Activated gamma-delta T cell treated with Interleukin-2 at 50 U/mL for 16 hours (primary cell): ENCODE data around the gene UBC.
A peak's percentile ranks its signal among the peaks of the same experiment; 100 is the strongest.
"Not testable (repeated sequence)": the region's sequence is repeated elsewhere in the genome, so short reads cannot be mapped to it uniquely, and the experiment has no call there.

Source experiments
- DNase-seq: peaks from one replicate; pipeline ENCODE4 v3.0.0-alpha.2; 2020

UBC gene

DNA sequence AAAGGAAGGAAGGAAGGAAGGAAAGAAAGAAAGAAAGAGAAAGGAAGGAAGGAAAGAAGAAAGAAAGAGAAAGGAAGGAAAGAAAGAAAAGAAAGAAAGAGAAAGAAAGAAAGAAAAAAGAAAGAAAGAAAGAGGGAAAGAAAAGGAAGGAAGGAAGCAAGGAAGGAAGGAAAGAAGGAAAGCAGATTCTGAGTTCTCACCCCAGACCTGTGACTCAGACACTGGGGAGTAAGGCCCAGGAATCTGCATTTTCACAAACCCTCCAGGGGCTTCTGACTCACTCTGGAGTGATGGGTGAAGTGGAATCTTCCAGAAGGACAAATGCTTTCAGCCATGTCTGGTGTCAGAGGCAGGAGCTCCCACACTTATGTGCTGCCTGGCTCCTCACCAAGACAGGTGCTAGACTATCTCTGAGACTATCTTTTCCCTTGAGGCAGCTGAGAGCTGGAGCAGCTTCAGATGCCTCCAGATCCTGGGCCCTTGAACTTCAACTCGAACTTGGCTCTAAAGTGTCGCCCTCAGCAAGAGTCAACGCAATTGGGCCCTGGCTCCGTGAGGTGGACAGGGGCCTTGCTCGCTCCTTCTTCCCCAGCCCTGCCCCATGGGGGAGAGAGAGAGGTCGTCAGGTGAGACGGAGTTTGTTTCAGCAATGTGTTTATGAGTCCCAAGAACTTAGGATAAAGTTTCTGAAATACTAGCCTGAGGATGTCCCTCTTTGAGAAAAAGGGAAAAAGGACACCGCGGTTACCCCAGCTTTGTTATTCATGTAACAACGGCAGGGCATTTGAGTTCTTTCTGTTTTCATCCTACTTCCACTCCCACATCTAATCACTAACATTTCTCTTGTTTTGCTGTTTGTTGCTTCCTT, 31.0 kb downstream of the UBC start:
- DNase-seq: no peak

DNA sequence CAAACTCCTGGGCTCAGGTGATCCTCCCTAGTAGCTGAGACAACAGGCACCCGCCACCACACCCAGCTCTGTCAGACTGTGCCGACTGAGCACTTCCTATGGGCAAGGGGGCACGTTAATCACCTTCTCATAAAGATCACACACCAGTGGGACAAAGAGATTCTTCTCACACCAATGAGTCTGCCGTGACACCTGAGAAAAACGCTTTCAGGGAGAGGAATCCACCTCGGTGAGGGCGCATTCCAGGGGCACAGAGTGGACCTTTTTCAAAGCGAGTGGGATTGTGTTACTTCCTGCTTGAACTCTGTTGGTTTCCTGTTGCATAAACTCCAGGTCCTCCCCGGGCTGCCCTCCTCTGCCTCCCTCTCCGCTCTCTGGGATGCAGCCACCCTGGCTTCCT, 33.3 kb downstream of the UBC start:
- DNase-seq: no peak

DNA sequence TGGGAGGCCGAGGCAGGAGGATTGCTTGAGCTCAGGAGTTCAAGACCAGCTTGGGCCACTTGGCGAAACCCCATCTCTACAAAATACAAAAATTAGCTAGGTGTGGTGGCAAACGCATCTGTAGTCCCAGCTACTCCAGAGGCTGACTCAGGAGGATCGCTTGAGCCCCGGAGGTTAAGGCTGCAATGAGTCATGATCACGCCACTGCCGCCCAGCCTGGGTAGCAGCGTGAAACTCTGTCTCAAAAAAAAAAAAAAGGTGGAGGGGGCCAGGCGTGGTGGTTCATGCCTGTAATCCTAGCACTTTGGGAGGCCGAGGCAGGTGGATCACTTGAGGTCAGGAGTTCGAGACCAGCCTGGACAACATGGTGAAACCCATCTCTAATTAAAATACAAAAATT, 34.1 kb downstream of the UBC start:
- not testable (repeated sequence) for DNase-seq

DNA sequence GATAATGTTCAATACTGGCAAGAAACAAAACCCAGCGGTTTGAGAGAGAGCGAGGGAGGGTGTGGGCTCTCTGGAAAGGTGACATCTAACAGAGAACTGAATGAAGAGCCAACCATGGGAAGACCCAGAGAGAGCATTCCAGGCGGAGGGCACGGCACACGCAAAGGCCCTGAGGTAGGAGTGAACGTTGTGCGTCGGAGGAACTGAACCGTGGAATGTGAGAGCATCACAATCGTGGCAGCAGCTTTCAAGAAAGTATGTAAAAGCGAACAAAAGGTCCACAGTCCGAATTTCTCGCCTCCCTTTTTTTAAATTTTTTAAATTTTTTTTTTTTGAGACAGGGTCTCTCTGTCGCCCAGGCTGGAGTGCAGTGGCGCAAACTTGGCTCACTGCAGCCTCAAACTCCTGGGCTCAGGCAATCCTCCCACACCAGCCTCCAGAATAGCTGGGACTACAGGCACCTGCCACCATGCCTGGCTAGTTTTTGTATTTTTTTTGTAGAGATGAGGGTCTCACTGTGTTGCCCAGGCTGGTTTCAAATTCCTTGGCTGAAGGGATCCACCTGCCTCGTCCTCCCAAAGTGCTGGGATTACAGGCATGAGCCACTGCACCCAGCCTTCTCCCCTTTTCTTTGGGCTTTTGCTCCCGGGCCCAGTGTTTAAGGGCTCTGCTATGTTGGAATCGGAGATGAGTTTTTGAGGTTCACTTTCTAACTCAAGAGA, 35.5 kb downstream of the UBC start:
- DNase-seq: no peak

DNA sequence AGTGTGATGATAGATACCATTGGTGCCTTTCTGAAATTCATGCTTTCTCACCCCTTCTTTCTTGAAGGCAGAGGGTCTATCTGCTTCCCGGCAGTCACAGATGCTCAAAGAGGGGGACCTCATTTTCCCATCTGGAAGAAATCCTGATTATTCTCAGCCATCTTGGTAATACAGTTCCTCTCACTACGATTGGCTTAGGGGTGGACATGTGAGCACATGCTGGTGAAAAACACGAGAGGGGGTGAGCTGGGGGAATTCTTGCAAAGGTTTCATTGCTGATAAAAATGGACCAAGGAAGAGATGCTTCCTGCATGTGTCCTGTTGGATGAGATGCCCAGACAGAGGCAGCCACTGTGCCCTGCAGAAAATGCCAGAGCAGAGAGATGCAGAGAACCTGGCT, 37.0 kb downstream of the UBC start:
- no peak for DNase-seq

DNA sequence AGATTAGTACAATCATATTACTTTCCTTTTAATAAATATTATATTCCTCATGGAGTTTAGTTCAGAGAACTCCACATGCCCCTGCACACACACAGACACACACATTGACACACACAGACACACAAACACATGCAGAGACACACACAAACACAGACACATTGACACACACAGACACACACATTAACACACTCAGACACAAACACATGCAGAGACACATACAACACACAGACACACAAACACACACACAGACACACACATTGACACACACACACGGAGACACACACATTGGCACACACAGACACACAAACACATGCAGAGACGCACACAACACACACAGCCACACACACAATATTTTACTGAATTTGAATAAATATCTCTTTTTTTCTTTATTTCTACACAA, 38.3 kb downstream of the UBC start:
- DNase-seq: no peak

DNA sequence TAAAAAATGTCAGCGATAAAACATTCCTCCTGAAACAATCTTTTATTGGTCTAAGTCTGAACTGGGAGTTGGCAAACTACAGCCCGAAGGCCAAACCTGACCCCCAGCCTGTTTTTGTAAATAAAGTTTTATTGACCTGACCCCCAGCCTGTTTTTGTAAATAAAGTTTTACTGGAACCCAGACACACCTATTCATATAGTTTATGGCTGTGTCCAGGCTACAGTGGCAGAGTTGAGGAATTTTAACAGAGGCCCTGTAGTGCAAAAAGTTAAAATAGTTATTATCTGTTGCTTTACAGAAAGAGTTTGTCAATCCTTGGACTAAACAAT, 38.7 kb downstream of the UBC start:
- no peak for DNase-seq

DNA sequence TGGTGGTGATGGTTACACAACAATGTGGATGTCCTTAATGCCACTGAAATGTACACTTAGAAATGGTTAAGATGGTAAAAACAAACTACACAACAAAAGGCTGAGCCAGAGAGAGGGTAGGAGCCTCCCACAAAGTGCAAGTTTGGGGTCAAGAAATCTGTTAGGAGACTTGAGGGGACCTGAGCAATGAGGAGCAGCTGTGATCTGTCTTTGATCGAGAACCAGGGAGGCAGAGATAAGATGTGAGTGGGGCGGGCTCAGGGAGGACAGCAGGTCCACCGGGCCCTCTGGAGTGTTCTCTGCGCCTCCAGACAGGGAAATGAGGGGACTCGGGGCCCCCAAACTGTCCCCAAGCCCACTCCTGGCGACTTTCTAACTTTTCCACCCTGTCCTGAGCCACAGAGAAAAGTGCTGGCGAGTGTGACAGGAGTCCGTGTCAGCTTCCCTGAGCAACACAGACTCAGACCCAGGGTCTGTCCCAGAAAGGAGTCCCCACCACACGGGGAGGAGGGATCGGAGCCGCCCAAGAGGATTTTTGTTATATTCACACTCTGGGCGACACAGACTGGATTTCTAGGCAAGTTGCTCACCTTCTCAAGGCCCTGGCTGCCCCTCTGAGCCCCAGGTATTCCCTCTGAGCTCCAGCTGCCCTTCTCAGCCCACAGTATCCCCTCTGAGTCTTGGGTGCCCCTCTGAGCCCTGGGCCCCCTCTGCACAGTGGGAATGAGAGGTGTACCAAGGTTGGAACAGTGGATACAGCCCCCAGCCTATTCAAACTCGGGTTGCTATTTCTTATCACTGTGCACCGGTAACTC, 39.3 kb downstream of the UBC start:
- DNase-seq: no peak

DNA sequence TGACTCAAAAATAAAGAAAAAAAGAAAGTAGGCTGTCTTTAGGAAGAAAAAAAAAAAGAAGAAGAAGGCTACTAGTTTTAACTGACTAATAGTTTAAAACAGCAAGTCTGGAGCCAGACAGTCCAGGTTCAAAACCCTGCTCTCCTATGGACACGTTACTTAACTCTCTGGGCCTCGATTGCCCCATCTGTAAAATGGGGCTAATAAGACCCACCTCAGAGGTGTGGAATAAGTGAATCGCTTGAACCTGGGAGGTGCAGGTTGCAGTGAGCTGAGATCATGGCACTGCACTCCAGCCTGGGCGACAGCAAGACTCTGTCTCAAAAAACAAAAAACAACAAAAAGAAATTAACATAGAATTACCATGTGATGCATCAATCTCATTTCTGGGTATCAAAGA, 40.3 kb downstream of the UBC start:
- DNase-seq: no peak

DNA sequence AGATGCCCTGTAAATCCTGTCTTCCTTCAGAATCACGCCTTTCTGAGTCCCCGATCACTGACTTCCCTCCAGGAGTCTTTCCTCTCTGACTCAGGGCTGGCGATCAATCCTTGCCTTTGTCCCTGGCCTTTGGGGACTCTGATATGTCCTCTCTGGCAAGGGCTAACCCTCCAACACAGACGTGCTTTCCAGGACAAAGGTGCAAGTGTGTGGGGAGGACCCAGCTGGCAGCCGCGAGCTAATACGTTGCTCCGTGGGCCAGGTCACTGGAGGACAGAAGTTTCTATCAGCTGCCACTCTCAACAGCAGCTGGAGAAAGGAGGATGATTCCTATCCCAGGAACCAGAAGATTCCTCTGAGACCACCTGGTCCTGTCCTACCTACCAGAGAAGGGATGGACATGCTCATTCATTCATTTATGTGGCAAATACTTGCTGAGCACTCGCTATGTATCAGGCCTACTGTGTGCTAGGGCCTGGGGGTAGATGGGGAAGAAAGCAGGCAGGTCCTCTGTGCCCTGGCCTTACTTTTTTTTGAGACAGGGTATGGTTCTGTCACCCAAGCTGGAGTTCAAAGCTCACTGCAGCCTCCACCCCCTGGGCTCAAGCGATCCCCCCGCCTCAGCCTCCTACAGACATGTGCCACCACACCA, 42.3 kb downstream of the UBC start:
- no peak for DNase-seq

DNA sequence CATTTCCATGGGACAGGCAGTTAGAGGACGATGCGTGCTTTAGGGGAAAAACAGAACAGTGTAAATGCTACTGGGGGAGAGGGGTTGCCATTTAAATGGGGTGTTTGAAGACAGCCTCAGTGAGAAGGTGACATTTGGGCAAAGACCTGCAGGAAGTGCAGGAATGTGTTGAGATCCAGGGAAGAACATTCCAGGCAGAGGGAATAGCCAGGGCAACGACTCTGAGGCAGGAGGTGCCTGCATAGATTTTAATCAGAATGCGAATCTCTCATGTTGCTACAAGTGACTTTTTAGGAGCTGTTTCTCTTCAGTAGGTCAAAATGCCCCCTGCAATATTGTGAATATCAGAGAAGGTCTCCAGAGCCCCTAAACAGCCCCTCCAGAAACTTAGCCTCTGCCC, 43.2 kb downstream of the UBC start:
- no peak for DNase-seq

DNA sequence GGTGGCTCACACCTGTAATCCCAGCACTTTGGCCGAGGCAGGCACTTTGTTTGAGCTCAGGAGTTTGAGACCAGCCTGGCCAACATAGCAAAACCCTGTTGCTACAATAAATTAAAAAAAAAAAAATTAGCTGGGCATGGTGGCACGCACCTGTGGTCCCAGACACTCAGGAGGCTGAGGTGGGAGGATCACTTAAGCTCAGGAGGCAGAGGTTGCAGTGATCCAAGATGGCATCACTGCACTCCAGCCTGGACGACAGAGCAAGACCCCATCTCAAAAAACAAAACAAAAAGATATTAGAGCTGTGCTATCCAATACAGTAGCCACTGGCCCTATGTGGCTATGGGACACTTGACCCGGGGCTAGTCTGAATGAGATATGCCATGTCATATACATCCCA, 43.9 kb downstream of the UBC start:
- DNase-seq: no peak

DNA sequence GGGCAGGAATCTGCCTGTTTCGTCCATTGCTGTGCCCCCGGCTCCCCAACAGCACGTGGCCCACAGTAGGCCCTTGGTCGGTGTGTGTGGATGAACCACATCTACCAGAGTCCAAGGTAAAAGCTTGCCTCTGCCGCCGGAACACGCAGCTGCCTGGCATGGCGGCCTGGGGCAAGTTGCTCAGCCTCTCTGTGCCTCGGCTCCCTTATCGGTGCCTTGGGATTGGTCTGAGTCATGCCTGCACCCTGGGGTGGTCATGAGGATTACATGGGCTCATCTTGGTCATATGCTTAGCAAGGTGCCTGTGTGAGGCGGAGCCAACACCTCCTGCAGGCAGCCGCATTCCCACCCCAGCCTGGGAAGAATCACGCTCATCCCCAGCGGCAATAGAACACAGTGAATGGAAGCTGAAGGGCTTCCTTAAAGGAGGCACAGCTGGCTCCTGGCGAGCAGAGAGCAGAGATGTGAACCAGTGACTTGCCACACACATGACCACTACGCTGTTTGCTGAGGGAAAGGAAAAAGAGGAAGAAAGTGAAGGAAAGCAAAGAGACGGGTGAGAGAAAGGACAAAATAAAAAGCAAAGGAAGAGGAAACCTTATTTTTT, 45.3 kb downstream of the UBC start:
- DNase-seq: no peak

DNA sequence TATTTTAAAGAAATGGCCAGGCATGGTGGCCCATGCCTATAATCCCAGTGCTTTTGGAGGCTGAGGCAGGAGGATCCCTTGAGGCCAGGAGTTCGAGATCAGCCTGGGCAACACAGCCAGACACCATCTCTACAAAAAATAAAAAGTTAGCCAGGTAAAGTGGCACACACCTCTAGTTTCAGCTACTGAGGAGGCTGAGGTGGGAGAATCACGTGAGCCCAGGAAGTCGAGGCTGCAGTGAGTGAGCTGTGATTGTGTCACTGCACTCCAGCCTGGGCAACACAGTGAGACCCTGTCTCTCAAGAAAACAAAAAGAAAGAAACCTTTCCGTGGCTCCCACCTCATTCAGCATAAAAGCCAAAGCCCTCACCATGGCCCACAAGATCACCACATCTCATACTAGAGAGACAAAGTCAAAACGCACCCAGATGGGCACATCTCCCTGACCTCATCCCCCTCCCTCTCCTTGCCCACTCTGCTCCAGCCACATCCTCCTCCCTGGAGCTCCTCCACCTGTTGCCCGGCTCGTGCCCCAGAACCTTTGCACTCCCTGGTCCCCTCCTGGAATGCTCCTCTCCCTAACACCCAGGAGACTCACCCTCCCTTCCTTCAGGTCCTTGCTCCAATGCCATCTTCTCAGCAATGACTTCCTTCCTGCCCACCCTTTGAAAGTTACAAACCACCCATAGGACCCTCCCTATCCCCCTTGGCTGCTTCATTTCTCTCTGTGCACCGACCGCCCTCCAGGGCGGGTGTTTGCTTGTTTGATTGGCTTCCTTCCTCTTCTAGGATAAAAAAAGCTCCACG, 46.0 kb downstream of the UBC start:
- DNase-seq: no peak

DNA sequence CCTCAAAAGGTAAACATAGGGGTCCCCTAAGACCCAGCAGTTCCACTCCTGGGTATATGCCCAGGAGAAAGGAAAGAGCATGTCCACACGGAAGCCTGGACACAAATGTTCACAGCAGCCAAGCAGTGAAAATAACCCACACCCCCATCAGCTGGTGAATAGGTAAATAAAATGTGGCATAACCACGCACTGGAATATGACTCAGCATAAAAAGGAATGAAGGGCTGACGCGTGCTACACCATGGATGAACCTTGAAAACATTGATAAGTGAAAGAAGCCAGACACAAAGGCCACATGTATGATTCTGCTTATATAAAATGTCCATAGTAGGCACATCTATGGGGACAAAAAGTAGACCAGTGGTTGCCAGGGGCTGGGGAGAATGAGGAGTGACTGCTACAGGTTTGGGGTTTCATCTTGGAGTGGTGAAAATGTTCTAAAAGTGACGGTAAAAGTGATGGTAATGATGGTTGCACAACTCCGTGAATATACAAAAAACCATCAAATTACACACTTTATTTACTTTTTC, 47.0 kb downstream of the UBC start:
- no peak for DNase-seq

DNA sequence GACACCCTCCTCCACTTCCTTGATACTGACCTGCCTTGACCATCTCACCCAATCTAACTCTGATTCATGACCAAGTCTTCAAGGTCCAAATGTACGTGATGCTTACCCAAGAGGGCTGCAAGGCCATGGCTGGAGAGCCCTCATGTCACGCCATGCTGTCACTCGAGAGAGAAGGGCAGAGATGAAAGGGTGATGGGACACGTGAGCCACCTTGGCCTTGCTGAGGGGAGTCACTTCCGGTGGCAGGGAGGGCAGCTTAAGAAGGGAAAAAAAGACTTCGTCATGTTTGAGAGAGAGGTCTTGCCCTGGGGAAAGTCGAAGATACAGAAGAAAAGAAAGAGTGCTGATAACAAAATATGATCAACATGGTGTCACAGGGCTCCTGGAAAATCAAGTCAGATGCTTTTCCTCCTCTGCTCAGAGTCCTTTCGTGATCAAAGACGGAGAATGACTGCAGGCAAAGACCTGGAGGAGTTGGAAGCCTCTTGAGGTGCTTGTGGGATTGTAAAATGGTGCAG, 47.5 kb downstream of the UBC start:
- no peak for DNase-seq

DNA sequence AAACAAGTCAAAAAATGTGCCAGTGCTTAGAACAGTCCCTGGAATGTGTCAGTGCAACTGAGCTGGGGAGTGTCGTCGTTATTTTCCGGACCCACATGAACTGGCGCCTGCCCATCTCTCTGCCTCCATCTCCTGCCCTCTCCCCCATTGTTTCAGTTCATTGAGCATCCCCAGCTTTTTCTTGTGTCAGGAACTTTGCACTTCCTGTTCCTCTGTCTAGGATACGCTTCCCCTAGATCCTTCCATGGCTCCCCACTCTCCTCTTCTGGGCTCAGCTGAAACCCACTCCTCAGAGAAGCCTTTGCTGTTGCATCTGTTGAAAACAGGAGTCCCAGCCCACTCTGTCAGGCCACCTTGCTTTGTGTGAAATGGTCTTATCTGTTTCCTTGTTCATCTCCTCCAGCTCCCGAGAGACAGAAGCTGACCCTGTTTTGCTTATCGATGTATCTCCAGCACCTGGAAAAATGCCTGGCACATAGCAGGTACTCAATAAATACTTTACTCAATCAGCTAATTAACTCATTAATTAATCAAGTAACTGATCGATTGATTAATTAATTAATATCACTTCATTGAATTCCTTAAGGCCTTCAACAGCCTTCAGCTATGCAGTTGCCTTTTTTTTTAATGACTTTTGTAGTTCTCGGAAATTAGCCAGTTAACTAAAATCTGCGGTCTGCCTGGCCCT, 48.1 kb downstream of the UBC start:
- no peak for DNase-seq

DNA sequence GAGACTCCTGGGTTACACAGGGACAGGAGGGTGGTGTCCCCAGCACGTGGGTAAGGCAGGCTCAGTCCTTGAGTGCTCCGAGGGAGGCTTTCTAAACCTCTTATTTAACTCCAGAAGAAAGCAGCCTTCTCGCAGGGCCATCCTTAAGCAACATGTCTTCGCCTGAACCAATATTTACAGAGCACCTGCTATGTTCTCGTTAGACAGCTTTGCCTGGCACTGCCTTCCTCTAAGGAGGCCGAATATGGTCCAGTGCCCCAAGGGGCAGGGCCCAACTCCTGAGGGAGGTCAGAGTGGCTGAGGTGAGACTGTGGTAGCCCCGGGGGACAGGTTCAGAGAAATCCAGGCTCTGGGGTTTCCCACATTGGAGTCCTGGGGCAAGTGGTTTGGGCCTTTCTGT, 48.7 kb downstream of the UBC start:
- no peak for DNase-seq

DNA sequence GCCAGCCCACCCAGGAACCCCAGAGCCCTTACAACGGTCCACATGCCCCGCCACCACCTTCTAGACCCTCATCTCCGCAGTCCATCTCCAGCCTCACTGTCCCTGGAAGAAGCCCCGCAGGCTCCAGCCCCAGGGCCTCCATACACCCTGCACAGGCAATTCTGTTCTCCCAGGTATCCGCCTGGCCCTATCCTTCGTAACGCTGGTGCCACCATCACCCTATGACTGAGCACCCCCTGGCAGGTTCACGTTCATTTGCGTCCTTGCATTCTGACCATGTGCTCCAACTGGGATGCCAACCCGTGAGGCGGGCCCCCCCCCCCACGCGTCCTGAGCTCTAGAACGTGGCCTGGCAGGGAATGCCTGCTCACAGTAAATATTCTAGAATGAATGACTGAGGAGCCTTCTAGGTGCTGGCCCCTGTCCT, 50.1 kb downstream of the UBC start:
- no peak for DNase-seq

DNA sequence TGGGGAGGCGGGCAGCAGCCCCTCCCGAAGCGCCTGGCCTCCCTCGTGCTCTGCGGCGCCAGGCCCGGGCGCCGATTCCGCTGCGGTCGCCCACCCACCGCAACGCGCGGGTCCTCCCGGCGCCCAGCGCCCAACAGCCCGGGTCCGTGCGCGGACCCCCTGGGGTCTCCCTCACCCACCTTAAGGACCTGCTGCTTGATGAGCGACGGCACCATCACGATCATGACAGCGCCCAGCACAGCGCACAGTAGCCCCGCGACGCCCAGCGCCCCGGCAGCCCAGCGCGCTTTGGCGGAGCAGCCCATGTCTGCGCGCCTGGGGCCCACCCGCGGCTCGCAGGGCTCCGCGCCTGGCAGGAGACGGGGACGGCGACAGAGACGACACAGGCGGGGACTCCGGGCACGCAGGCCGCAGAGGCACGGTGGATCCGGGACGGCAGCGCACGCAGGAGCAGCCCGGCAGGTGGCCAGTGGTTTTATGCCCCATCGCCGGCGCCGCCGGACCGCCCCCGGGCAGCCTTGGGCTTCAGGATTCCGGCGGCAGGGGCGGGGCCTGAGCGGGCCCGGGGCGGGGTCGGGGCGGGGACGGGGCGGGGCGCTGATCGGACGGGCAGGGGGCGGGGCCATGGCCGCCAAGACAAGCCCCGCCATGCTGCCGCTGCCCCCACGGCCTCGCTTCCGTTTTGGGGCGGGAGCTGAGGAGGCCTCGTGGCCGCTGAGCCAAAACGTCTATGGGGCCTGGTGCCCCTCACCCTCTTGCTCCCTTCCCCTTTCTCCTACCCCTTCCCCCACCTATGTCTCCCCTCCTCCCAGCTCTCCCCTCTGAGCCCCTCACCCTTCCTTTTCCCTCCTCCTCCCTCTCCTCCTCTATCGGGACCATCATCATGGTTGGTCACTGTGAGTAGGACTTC, 50.8 kb downstream of the UBC start, which contains the start of gene SCARB1:
TSS of gene SCARB1 (minus strand) at position 449 of the 910 bp plus-strand sequence. CDS start at position 305, 144 bp downstream.
- DNase-seq: peak; percentile 69
